KBM-7 (cell line): ENCODE measurements around the gene GPR39.

Experiments
- DNase-seq: peaks from one replicate; pipeline ENCODE4 v3.0.0-alpha.2; 2015
- in situ Hi-C: fragments of 300-500 bp; cut with MboI; formaldehyde crosslinking; loops from 2 replicates; pipeline ENCODE4 v1.14.3; 2020; ENCODE audit warnings: low sequenced_read_pairs, low pct_unique_long_range_greater_than_20kb, mixed read lengths

GPR39 gene

GRCh38 chr2:132615329-132616085, 198.9 kb downstream of the GPR39 start:
- in situ Hi-C loops, result no loop called here
- DNase-seq, result no peak

GRCh38 chr2:132617989-132618388, 201.4 kb downstream of the GPR39 start:
- no peak for DNase-seq
- in situ Hi-C loops, result no loop called here

- DNase-seq, result no peak
- in situ Hi-C loops, result no loop called here
Observed at GRCh38 chr2:132618734-132619133, 202.1 kb downstream of the GPR39 start.

GRCh38 chr2:132620115-132620514, 203.5 kb downstream of the GPR39 start:
- in situ Hi-C loops, result no loop called here
- DNase-seq, result no peak

- DNase-seq, result no peak
Observed at GRCh38 chr2:132621131-132621875, 204.7 kb downstream of the GPR39 start.

GRCh38 chr2:132623096-132623839, 206.7 kb downstream of the GPR39 start:
- in situ Hi-C loops, result no loop called here

More at GRCh38 chr2:132621131-132621875, 204.7 kb downstream of the GPR39 start:
- in situ Hi-C loops, result no loop called here

GRCh38 chr2:132627536-132627935, 210.9 kb downstream of the GPR39 start:
- DNase-seq, result no peak
- in situ Hi-C loops, result no loop called here

More at GRCh38 chr2:132623096-132623839, 206.7 kb downstream of the GPR39 start:
- DNase-seq, result no peak

GRCh38 chr2:132632000-132632649, 215.5 kb downstream of the GPR39 start:
- in situ Hi-C loops, result no loop called here
- DNase-seq, result no peak

- no peak for DNase-seq
- in situ Hi-C loops, result no loop called here
Observed at GRCh38 chr2:132633635-132634034, 217.0 kb downstream of the GPR39 start.

- DNase-seq, result no peak
- in situ Hi-C loops, result no loop called here
Observed at GRCh38 chr2:132636346-132636745, 219.7 kb downstream of the GPR39 start.

GRCh38 chr2:132638313-132639040, 221.9 kb downstream of the GPR39 start:
- DNase-seq, result no peak
- in situ Hi-C loops, result no loop called here

- in situ Hi-C loops, result no loop called here
- DNase-seq, result no peak
Observed at GRCh38 chr2:132640116-132640515, 223.5 kb downstream of the GPR39 start.

- in situ Hi-C loops, result no loop called here
- DNase-seq, result no peak
Observed at GRCh38 chr2:132641819-132642218, 225.2 kb downstream of the GPR39 start.

GRCh38 chr2:132642415-132642814, 225.8 kb downstream of the GPR39 start:
- in situ Hi-C loops, result no loop called here

GRCh38 chr2:132645176-132645575, 228.6 kb downstream of the GPR39 start:
- in situ Hi-C loops, result no loop called here
- no peak for DNase-seq

More at GRCh38 chr2:132642415-132642814, 225.8 kb downstream of the GPR39 start:
- no peak for DNase-seq

GRCh38 chr2:132645722-132646539, 229.3 kb downstream of the GPR39 start:
- DNase-seq, result peak; percentile 5

GRCh38 chr2:132646540-132647108, 230.0 kb downstream of the GPR39 start:
- in situ Hi-C loops, result no loop called here
- no peak for DNase-seq

More at GRCh38 chr2:132645722-132646539, 229.3 kb downstream of the GPR39 start:
- in situ Hi-C loops, result no loop called here
